HG02884 (cell line): ENCODE results near the gene TEAD1.

Experiments used
- ATAC-seq: cut with Tn5 transposase; IDR thresholded peaks from one replicate; pipeline ENCODE4 v1.9.1; 2021; ENCODE audit warnings: mild to moderate bottlenecking, moderate library complexity; ENCODE audit not compliant: unreplicated experiment

The TEAD1 gene

GRCh38 chr11:12806113-12806512 lies 131.9 kb downstream of the TEAD1 start:
- ATAC-seq, result no peak

GRCh38 chr11:12807621-12808020 lies 133.4 kb downstream of the TEAD1 start:
- ATAC-seq, result no peak

- no peak for ATAC-seq
Measured at GRCh38 chr11:12808519-12808918, 134.3 kb downstream of the TEAD1 start.

GRCh38 chr11:12809364-12809763 lies 135.1 kb downstream of the TEAD1 start:
- ATAC-seq, result no peak

GRCh38 chr11:12809864-12810567 lies 135.8 kb downstream of the TEAD1 start:
- no peak for ATAC-seq

- ATAC-seq, result no peak
Measured at GRCh38 chr11:12810568-12810894, 136.3 kb downstream of the TEAD1 start.

- no peak for ATAC-seq
Measured at GRCh38 chr11:12811861-12812260, 137.6 kb downstream of the TEAD1 start.

- no peak for ATAC-seq
Measured at GRCh38 chr11:12812849-12813248, 138.6 kb downstream of the TEAD1 start.

- ATAC-seq, result no peak
Measured at GRCh38 chr11:12813371-12814225, 139.4 kb downstream of the TEAD1 start.

GRCh38 chr11:12815129-12815480 lies 140.9 kb downstream of the TEAD1 start:
- no peak for ATAC-seq

- no peak for ATAC-seq
Measured at GRCh38 chr11:12815931-12816494, 141.8 kb downstream of the TEAD1 start.

- ATAC-seq, result no peak
Measured at GRCh38 chr11:12817681-12818332, 143.6 kb downstream of the TEAD1 start.

- ATAC-seq, result no peak
Measured at GRCh38 chr11:12818333-12819015, 144.3 kb downstream of the TEAD1 start.

- no peak for ATAC-seq
Measured at GRCh38 chr11:12822392-12823022, 148.3 kb downstream of the TEAD1 start.

- ATAC-seq, result no peak
Measured at GRCh38 chr11:12824281-12825041, 150.2 kb downstream of the TEAD1 start.

GRCh38 chr11:12826441-12826840 lies 152.2 kb downstream of the TEAD1 start:
- no peak for ATAC-seq

GRCh38 chr11:12827369-12827768 lies 153.1 kb downstream of the TEAD1 start:
- no peak for ATAC-seq

GRCh38 chr11:12827929-12828812 lies 153.9 kb downstream of the TEAD1 start:
- ATAC-seq, result no peak

- ATAC-seq, result no peak
Measured at GRCh38 chr11:12829131-12829530, 154.9 kb downstream of the TEAD1 start.
